ENCODE measurements around the gene FOXO4.

The FOXO4 gene

DNA sequence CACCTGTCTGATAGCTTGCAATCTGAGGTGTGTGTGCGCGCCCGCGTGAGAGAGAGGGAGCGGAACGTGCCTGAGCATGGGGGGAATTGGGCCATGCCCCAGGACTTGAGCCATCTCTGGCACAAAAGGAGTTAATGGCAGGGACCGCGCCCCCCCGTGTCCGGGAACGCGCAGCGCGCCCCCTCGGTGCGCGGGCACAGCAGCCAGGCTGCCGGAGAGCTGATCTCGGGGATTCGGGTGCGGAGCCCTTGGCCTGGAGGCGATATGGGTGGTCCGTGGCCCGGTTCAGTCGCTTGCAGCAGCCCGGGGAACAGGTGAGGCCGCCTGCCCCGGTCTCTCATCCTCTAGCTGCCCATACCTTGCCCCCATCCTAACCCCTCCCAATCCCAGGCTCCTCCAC lies 49.0 kb downstream of the FOXO4 start, which contains the start of gene NLGN3:
TSS of gene NLGN3 (plus strand) at position 191 of the 400 bp plus-strand sequence. CDS start 2,909 bp downstream, outside the sequence.
- DNase-seq (ENCODE audit: low spot score): no peak

DNA sequence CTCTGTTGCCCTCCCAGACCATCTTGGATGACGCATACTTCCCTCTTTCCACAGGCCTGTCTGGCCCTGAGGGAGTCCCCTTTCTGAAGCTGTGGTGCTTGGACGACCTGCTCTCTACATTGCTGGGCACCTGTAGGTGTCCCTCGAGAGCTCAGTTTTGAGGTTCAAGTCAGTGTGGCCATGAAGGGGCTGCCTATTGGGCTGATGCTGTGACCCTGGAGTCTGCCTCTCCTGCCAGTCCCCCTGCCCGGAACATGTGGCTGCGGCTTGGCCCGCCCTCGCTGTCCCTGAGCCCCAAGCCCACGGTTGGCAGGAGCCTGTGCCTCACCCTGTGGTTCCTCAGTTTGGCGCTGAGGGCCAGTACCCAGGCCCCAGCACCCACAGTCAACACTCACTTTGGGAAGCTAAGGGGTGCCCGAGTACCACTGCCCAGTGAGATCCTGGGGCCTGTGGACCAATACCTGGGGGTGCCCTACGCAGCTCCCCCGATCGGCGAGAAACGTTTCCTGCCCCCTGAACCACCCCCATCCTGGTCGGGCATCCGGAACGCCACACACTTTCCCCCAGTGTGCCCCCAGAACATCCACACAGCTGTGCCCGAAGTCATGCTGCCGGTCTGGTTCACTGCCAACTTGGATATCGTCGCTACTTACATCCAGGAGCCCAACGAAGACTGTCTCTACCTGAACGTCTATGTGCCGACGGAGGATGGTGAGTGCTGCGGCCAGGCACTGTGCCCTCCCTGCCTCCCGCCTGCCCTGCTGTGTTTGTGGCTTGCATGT lies 52.0 kb downstream of the FOXO4 start:
- DNase-seq (ENCODE audit: low spot score): no peak

DNA sequence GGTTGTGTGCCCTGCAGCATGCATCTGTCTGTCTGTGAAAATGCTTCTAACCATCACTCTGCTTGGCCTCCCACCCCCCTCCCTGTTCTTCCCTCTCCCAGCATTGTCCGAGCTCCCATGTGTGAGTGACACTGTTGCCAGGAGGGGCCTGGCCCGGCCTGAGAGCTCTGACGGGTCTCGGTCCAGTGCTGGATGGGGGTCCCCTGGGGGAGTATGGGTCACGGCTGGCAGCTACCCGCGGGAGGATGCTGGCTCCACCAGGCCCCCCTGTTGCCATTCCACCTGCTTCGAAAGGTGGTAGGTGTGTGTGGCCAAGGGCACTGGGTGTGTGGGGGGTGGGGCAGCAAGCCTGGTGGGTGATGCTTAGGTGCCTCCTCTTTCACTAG lies 52.6 kb downstream of the FOXO4 start:
- no peak for DNase-seq (ENCODE audit: low spot score)

DNA sequence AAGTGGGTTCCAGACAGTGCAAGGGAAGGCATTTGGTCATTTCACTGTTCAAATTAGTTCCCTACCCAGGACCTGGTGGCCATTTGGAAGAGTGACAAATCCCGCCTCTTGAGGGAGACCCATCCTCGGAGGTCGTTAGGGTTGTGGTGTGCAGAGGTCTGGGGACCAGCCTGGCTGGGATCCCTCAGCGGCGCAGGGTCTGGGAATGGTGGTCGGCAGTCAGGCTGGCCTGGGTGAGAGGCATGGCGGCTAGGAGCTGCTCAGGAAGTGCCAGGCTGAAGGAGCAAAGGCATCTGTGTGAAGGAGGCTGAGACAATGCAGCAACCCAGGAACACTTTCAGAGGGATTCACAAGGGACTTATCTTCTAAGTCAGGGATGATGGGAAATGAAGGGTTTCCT lies 55.7 kb downstream of the FOXO4 start:
- no peak for DNase-seq (ENCODE audit: low spot score)

Data from CD4-positive, alpha-beta T cell treated with Interleukin-6 at 100 ng/mL for 8 hours (primary cell).